HG03354 (cell line): ENCODE data around the gene STEAP2.
"Not testable (repeated sequence)": the region's sequence is repeated elsewhere in the genome, so short reads cannot be mapped to it uniquely, and the experiment has no call there.

Experiments
- ATAC-seq: cut with Tn5 transposase; IDR thresholded peaks from one replicate; pipeline ENCODE4 v1.9.1; 2021; ENCODE audit warnings: mild to moderate bottlenecking; ENCODE audit not compliant: unreplicated experiment, poor library complexity, severe bottlenecking

The STEAP2 gene

DNA sequence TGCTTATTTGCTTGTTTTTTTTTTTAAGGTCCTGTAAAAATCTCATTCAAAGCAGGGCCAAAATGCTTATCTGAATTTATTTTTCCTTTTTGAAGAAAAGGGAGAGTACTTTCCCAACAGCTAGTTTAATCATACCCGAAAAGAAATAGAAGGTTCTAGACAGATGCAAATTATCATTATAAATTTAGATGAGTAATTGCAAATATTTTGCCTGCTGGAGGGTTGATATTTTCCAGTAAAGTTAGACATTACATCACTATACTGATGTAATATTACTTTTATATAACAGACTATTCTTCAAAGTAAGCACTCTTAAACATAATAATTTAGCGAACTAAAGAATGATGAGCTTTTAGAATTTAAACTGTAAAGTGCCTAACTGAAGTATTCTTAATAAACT is 19.3 kb downstream of the STEAP2 start:
- no peak for ATAC-seq

DNA sequence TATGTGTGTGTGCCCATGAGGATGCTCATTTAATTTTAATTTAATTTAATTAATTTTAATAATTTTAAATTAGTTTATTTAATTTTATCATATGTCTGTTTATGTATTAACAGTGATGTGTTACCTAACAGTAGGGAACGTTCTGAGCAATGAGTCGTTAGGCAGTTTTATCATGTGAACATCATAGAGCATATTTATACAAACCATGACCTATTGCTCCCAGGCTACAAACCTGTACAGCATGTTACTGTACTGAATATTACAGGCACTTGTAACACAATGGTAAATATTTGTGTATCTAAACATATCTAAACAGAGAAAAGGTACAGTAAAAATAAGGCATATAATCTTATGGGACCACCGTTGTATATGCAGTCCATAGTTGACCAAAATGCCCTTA is 19.8 kb downstream of the STEAP2 start:
- ATAC-seq, result no peak

DNA sequence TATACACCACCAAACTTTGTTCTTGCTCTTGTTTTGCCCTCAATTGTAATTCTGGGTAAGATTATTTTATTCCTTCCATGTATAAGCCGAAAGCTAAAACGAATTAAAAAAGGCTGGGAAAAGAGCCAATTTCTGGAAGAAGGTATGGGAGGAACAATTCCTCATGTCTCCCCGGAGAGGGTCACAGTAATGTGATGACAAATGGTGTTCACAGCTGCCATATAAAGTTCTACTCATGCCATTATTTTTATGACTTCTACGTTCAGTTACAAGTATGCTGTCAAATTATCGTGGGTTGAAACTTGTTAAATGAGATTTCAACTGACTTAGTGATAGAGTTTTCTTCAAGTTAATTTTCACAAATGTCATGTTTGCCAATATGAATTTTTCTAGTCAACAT is 20.9 kb downstream of the STEAP2 start:
- no peak for ATAC-seq

DNA sequence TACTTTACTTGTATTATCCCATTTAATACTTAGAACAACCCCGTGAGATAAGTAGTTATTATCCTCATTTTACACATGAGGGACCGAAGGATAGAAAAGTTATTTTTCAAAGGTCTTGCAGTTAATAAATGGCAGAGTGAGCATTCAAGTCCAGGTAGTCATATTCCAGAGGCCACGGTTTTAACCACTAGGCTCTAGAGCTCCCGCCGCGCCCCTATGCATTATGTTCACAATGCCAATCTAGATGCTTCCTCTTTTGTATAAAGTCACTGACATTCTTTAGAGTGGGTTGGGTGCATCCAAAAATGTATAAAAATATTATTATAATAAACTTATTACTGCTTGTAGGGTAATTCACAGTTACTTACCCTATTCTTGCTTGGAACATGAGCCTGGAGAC is 22.0 kb downstream of the STEAP2 start:
- no peak for ATAC-seq

DNA sequence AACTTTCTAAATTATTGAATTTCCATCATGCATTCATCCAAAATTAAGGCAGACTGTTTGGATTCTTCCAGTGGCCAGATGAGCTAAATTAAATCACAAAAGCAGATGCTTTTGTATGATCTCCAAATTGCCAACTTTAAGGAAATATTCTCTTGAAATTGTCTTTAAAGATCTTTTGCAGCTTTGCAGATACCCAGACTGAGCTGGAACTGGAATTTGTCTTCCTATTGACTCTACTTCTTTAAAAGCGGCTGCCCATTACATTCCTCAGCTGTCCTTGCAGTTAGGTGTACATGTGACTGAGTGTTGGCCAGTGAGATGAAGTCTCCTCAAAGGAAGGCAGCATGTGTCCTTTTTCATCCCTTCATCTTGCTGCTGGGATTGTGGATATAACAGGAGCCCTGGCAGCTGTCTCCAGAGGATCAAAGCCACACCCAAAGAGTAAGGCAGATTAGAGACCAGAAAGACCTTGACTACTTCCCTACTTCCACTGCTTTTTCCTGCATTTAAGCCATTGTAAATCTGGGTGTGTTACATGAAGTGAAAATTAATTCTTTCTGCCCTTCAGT is 25.3 kb downstream of the STEAP2 start:
- ATAC-seq, result no peak

DNA sequence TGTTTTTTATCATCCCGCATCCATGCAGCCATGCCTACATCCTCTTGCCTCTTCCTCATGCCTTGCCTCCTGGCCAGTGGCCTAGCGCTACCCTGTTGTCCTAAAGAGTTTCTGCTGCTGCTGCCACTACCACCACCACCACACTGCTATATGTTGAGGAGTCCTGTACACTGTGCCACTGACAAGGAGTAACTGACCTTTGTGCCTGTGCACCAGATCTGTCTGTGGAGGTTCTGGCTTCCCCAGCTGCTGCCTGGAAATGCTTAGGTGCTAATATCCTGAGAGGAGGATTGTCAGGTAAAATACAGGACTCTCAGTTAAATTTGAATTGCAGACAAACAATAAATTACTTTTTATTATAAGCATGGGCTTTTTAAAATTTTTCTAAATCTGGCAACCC is 26.5 kb downstream of the STEAP2 start:
- no peak for ATAC-seq

DNA sequence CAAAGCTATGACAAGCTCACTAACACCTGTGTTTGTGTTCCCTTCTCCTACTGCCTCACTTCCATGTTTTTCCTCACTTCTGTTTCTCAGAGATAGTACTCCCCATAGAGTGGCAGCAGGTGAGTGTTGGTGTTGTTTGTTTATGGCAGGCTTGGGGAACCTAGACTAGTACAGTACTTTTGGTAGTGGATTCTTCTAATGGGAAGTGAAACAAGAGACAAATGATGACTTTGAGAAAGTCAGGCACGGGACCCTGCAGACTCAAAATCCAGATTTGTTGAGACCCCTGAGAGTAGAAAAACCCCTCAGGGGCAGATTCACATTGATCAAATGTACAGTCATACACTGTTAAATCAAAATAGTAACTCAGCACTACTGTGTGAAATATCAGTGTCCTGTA is 27.0 kb downstream of the STEAP2 start:
- no peak for ATAC-seq

DNA sequence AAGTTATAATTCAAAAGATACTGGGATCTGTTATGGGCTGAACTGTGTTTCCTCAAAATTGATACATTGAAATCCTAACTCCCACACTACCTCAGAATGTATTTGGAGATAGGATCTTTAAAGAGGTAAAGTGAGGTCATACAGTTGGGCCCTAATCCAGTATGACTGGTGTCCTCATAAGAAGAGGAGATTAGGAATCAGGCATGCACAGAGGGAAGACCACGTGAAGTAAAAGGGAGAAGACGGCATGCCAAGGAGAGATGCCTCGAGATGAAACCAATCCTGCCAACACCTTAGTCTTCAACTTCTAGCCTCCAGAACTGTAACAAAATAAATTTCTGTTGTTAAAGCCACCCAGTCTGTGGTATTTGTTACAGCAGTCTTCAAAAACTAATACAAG is 27.5 kb downstream of the STEAP2 start:
- ATAC-seq, result no peak

DNA sequence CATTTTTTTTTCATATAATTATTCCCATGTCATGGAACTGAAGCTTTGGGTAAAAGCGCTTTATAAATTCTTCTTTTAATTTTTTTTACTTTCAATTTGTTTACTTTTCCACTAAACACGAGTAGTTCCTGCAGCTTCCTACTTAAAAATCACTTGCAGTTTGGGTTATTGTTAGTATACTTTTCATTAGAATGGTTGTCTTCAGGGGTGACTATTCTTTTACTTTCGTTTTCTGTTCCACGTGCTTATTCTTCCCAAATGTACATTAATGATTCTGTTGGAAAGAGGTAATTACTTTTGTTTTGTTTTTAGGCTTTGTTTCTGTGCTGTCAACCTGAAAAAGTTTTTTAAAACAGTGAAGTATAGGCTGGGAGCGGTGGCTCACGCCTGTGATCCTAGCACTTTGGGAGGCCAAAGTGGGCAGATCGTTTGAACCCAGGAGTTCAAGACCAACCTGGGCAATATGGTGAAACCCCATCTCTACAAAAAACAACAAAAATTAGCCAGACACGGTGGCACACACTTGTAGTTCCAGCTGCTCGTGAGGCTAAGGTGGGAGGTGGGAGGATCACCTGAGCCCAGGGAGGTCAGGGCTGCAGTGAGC is 28.2 kb downstream of the STEAP2 start:
- ATAC-seq, result no peak

DNA sequence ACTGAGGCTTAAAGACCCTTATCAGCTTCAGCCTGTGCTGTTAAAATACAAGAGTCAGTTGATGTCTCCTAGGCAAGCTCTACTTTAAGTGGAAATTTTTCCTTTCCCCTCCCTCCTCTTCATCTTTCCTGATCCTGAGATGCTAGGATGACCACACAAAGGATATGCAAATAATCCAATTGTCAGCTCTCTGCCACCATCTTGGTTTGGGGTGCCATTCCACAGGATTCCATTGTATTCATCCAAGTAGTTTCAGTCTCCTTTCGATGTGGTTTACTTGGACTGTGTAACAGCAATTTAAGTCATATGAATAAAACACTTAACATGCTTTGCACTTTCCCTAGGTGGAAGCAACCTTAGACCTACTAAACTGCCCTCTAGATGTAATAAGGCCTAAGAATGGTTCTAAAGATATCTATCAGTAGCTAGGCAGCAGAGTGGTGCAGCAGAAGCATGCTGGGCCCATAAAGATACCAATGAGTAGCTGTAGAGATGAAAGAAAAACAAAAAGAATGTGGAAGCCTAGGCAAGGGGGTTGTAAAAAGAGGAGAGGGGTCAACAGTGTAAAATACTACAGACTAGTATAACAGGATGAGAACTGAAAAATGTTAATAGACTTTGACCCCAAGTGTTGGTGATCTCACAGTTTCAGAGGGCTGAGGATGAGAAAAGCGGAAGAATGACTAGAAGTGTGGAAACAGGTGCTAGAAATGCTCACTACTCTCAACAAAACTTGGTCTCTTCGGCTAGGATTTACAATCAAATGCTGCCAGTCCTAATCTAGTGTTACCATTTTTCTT is 31.0 kb downstream of the STEAP2 start:
- ATAC-seq, result peak; percentile 42

DNA sequence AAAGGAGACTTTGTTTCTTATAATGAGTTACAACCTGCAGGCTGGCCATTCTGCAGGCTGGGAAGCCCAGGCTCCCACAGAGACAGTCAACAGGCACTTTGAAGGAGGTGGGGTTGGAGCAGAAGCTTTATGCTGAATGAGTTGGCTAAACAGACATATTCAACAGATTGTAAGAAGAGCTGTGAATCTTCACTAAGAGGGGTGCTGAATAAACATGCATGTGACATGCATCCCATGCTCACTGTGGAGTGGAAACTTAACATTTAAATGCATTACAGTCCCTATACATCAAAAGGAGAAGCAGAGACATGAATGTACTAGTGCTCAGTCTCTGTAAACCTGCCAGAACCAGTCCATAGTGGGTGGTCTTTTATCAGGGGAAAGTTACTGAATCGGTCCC is 32.0 kb downstream of the STEAP2 start:
- no peak for ATAC-seq

DNA sequence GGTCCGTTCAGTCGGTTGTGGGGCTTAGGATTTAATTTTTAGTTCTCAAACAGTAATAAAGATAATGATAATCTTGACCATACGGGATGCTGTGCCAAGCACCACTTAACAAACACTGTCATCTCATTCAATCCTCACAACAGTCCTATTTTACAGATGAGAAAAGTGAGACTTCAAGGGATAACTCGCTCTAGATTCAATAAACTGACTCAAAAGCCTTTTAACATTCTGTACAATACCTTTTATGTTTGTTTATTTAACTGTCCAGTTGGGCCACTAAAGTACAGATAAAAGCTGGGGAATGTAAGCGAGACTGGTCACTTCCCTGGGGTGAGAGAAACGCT is 33.0 kb downstream of the STEAP2 start:
- ATAC-seq, result peak; percentile 7

DNA sequence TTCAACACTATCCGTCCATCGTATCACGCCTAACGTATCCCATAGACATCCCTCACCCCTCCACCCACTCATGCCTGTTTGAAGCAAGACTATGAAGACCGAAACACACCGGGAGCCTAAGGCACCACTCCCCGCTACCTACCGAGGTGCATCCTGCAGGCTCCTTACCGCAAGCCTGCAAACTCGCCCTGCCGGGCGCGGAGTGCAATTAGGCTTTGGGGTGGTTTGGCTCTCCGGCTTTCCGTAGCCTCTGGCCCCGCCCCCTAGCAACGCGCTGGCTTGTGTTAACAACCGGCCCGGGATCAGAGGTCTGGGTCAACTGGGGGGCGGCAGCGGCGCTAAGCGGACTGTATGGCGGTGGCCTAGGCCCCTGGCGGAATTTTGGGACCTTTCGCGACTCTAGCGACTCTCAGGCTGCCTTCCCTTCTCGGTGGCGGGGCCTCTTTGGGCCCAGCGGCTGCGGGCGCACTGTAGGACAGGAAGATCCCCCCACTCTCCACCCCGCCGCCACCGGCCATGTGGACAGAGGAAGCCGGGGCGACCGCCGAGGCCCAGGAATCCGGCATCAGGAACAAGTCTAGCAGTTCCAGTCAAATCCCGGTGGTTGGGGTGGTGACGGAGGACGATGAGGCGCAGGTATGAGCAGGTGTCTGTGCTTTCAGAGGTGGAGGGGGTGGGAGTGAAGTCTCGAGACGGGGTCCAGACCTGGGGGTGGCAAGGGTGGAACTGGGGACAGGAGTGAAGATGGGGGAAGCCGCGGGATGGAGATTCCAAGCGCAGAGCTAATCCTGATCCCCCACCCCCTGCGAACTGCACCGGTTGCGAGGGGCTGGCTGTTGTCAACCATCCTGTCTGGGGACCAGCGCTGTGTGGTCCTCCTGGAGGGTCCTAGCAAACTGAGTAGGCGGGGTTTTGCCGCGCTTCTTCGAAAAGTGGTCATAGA is 33.6 kb downstream of the STEAP2 start, which contains the start of gene CFAP69:
Gene CFAP69, plus strand, starts transcription at position 266 of the 943 bp plus-strand sequence. Its CDS starts 251 bp downstream, at position 517.
- ATAC-seq, result peak; percentile 84

DNA sequence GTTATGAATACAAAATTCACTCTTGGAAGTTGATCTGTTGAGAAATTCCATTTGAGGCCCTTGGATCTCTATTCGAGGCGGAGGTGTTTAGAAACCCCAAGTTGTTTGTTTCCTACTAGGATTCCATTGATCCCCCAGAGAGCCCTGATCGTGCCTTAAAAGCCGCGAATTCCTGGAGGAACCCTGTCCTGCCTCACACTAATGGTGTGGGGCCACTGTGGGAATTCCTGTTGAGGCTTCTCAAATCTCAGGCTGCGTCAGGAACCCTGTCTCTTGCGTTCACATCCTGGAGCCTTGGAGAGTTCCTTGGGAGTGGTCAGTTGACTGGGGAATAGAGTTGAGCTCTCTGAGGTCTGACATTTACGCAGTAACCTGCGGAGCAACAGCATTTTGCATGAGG is 34.6 kb downstream of the STEAP2 start:
- no peak for ATAC-seq

DNA sequence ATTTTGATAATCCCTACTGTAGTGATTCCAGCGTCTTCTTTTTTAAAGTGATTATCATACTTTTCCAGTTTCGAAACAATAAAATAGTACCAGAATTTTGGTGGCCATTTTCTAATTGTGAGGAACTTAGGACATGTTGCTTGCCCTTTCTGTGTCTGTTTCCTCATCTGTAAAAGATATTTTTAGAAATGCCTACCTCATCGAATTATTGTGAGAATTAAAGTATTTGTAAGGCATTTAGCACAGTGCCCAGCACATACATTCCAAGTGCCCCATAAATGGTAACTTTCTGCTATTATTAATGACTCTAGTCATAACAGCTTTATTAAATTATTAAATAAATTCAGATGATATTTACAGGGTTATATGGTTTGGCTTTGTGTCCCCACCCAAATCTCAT is 37.2 kb downstream of the STEAP2 start:
- no peak for ATAC-seq

DNA sequence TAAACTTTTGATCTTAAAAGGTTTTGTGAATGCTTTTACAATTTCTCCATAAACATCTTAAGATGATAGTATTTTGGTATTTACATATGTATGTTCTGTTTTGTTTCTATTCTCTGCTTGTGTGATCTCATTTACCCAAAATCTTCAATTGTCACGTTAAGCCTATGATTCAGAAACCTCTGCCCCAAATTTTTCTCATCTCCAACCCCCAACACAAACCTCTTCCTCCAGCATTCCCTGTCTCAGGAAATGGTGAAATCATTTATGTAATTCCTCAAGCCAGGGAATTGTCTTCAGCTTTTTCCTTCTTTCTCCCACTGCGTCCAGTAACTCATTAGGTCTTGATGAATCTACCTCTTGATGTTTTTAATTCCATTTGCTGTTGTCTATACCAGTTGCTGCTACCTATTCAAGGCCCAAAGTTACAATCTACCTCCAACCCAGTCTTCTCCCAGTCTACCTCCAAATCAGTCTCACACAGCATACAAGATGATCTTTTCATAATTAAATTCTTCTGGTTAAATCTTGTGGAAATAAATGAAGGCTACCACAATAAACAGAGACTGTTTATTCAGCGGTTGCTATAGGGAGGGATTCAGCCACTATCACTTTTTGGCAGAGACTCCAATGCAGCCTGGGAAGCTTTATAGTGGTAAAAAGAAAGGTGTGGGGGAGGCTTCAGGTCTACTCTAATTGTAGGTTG is 39.2 kb downstream of the STEAP2 start:
- no peak for ATAC-seq

DNA sequence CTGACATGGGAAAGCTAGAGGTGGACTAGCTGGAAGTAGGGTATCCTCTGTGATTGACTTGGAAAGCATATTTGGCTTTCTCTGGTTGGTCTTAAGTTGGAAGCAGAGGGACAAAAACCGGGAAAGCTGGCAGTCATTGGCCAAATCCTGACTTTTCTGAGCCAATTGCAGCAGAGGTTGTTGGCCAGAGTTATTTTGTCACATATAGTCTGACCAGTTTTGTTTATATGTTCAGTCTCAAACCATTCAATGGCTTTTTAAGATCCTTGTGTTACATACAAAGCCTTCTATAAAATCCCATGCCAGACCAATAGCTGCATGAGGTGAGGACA is 39.7 kb downstream of the STEAP2 start:
- ATAC-seq, result no peak

DNA sequence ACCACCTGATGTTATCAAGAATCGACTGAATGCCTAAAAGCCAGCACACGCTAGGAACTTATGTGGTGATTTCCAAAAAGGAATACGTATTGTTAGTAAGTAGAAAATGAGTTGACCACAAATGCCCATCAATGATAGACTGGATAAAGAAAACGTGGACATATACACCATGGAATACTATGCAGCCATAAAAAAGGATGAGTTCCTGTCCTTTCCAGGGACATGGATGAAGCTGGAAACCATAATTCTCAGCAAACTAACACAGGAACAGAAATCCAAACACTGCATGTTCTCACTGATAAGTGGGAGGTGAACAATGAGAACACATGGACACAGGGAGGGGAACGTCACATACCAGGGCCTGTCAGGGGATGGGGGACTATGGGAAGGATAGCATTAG is 44.5 kb downstream of the STEAP2 start:
- not testable (repeated sequence) for ATAC-seq

DNA sequence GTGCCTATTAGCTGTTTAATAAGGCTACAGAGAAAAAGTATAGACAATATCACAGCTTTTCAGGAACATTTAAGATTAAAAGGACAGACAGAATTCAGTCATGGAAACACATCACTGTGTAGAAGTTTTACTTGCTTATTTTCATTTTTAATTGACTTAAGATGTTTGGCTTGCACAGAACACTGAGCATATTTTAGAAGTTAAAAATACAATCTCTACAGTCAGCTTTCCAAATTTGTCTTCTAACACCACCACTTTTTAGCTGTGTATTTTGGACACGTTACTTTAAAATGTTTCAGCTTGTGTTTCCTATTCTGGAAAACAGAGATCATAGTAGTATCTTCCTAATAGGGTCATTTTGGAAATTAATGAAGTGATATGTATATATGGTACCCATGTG is 45.2 kb downstream of the STEAP2 start:
- no peak for ATAC-seq

DNA sequence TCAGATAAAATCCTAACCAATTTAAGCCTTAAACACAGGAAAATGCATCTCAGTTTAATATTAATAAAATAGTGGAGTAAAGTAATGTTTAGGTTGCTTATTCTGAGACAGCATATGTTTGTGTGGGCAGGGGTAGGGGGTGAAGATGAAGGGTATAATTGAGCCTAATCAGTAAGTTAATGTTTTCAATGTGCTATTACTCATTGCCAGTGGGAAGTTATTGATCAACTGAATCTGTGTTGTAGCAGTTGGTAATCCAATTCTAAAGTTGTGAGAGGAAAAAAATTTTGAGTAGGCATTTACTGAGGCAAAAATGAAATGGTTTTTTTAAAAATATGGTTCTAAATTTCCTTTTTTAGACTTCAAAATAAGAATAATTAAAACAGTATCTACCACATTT is 49.9 kb downstream of the STEAP2 start:
- no peak for ATAC-seq
